ENCODE measurements around the gene PSENEN. TPM values are rescaled to one million over a fixed set of nuclear protein-coding genes. Genes with fewer than 3 reads are reported as not detected.

Gene PSENEN
- total RNA-seq, 1 donor from 2014 or later, result 74.2 TPM

DNA sequence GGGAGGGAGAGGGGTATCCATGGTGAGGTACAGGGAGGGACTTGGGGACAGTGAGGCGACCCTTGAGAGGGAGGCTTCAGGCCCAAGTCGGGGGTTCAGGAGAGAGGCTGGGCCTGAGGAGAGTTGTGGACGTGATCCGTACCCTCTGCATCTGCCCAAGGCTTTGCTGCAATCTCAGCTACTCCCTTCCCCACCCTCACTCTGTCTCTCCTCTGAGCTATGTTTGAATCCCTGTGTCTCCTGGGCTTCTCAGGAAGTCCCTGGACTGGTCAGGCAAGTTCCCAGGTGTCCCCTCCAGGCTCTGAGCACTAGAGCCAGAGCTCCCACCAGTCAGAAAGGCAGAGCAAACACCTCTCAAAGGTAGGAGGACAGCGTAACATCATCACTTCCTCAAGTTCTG lies 4.7 kb downstream of the PSENEN start:
- Mint-ChIP-seq H3K36me3 (no peaks in the 10 kb centered on the region), H3K27ac (peak overlapping the region; percentile 96), H3K4me3 (peak overlapping the region; percentile 84), H3K27me3 (peaks cover 6% of the 10 kb centered on the region), H3K4me1 (ENCODE audit: unreplicated experiment) (peaks cover 21% of the 10 kb centered on the region), H3K9me3 (no peaks in the 10 kb centered on the region)
- DNase-seq (ENCODE audit: extremely low spot score, unreplicated experiment), result no peak
- TF ChIP-seq, protein P1, sequence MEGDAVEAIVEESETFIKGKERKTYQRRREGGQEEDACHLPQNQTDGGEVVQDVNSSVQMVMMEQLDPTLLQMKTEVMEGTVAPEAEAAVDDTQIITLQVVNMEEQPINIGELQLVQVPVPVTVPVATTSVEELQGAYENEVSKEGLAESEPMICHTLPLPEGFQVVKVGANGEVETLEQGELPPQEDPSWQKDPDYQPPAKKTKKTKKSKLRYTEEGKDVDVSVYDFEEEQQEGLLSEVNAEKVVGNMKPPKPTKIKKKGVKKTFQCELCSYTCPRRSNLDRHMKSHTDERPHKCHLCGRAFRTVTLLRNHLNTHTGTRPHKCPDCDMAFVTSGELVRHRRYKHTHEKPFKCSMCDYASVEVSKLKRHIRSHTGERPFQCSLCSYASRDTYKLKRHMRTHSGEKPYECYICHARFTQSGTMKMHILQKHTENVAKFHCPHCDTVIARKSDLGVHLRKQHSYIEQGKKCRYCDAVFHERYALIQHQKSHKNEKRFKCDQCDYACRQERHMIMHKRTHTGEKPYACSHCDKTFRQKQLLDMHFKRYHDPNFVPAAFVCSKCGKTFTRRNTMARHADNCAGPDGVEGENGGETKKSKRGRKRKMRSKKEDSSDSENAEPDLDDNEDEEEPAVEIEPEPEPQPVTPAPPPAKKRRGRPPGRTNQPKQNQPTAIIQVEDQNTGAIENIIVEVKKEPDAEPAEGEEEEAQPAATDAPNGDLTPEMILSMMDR (conservative IDR thresholded peaks at IDR 0.05), result no peak

DNA sequence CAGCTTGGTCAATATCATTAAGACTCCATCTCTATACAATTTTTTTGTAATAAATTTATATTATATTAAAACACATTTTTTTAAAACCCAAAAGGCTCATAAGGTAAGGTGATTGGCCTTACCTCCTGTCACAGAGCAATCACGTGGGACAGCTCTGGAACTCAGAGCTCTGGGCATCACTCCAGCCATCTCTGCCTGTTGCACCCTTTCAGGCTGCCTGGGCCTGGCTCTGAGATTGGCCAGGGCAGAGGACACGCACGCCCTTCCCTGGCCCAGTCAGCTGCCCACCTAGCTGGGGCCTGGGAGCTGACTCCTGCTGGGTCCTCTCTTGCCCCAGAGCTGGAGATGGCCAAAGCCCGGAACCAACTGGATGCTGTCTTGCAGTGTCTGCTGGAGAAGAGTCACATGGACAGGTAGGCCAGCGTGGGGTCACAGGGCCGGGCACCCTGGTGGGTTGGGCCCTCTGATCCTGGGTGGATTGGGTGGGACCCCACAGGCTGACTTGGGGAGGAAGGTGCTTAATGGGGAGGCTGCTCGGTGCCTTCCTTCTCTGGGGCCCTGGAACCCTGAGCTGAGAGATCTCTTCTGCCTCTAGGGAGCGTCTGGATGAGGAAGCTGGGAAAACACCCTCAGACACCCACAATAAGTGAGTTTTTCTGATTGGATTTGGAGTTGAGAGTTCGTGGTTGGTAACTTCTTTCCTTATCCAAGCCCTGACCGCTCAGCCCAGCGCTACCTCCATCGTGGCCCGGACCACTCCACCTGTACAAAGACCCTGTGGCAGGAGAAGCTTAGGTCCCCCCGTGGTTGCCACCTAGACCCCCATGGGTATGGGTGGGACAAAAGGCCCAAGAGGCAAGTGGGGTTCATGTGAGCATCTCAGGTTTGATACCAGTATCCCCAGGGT lies 6.6 kb downstream of the PSENEN start:
- Mint-ChIP-seq H3K4me1 (ENCODE audit: unreplicated experiment) (peaks cover 19% of the 10 kb centered on the region), H3K4me3 (no peak overlapping the region), H3K9me3 (no peaks in the 10 kb centered on the region), H3K27ac (no peak overlapping the region), H3K27me3 (peaks cover 11% of the 10 kb centered on the region), H3K36me3 (no peaks in the 10 kb centered on the region)
- TF ChIP-seq, protein P1 (conservative IDR thresholded peaks at IDR 0.05), result no peak
- no peak for DNase-seq (ENCODE audit: extremely low spot score, unreplicated experiment)

DNA sequence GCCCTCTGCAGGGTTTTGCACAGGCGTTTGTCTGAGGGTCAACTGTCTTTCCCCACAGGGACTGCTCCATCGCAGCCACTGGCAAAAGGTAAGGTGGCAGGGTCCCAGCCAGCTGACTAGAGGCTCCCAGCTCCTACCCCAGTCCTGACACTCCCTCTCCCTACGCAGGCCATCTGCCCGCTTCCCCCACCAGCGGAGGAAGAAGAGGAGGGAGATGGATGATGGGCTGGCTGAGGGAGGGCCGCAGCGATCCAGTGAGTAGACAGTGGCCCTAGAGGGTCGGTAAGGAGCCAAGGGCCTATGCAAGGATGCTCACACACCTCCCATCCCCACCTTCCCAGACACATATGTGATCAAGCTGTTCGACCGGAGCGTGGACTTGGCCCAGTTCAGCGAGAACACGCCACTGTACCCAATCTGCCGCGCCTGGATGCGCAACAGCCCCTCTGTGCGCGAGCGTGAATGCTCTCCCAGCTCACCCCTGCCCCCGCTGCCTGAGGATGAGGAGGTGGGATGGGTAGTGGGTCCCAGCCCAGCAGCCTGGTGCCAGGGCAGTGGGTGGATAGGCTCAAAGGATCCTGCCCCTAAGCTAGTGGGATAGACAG lies 7.4 kb downstream of the PSENEN start:
- no peak for DNase-seq (ENCODE audit: extremely low spot score, unreplicated experiment)
- Mint-ChIP-seq H3K4me1 (ENCODE audit: unreplicated experiment) (peaks cover 18% of the 10 kb centered on the region), H3K27me3 (peaks cover 13% of the 10 kb centered on the region), H3K36me3 (peaks cover 2% of the 10 kb centered on the region), H3K4me3 (no peak overlapping the region), H3K9me3 (no peaks in the 10 kb centered on the region), H3K27ac (no peak overlapping the region)
- TF ChIP-seq, protein P1 (conservative IDR thresholded peaks at IDR 0.05), result no peak

DNA sequence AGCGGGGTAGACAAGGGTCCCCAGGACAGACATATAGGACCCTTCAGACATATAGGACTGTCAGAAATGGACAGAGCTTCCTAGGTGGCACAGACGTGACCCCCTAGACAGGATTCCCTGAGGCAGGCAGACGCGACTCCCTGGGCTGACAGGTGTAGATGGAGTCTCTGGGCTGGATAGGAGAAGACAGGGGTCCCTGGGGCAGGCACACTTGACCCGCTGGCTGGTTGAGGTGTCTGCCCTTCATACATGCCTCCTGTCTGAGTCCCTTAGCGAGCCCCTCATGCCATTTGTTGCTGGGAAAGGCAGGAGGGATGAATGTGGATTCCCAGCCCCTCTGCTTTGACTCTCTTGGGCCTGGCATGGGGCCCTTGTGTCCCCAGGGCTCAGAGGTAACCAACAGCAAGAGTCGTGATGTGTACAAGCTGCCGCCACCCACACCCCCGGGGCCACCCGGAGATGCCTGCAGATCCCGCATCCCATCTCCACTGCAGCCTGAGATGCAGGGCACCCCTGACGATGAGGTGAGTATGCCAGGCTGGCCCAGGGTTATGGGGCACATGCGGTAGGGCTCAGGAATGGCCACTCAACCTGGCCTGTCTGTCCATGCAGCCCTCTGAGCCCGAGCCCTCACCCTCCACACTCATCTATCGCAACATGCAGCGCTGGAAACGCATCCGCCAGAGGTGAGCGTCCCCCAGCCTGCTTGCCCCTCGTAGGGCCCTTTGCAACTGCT lies 8.4 kb downstream of the PSENEN start:
- no peak for DNase-seq (ENCODE audit: extremely low spot score, unreplicated experiment)
- H3K4me3 Mint-ChIP-seq, result no peak overlapping the region
- peaks cover 4% of the 10 kb centered on the region for H3K36me3 Mint-ChIP-seq
- H3K27me3 Mint-ChIP-seq, result peaks cover 14% of the 10 kb centered on the region
- TF ChIP-seq, protein P1 (conservative IDR thresholded peaks at IDR 0.05), result no peak
- no peak overlapping the region for H3K27ac Mint-ChIP-seq
- H3K9me3 Mint-ChIP-seq, result no peaks in the 10 kb centered on the region
- H3K4me1 Mint-ChIP-seq (ENCODE audit: unreplicated experiment), result peaks cover 13% of the 10 kb centered on the region

DNA sequence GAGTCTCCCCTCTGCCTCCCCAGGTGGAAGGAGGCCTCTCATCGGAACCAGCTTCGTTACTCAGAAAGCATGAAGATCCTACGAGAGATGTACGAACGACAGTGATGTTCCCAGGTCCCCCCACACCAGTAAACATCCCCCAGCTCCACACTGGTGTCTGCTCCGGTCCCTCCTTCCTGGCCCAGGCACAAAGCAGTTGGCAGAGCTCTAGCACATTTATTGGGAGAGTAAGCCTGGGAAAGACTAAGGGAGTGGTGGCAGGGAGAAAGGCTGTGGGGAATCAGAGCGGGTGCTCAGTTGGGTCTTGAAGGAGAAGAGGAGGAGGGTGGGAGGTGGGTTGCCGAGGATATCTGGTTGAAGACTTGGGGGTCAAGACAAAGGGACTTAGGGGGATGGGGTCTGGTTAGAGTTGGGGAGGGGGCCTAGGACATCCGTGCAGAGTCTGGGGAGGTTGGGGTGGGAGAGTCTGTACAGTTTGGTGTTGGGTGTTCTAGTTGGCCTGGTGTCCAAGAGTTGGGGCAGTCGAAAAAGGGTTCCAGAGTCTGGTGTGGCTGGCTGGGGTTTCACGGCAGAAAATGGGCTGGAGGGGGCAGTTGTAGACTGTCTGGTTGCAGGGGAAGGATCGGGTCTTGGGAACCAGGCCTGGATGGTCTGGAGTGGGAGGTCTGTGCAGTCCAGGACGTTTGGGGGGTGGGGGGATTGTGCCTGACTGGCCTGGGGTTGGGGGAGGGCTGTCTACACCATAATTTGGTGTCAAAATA lies 9.1 kb downstream of the PSENEN start:
- no peak for DNase-seq (ENCODE audit: extremely low spot score, unreplicated experiment)
- Mint-ChIP-seq H3K27ac (peak overlapping the region; percentile 62), H3K27me3 (peaks cover 14% of the 10 kb centered on the region), H3K36me3 (peaks cover 4% of the 10 kb centered on the region), H3K4me3 (peak overlapping the region; percentile 65), H3K9me3 (no peaks in the 10 kb centered on the region), H3K4me1 (ENCODE audit: unreplicated experiment) (peaks cover 9% of the 10 kb centered on the region)
- TF ChIP-seq, protein P1 (conservative IDR thresholded peaks at IDR 0.05), result no peak
